Dermis microvascular lymphatic vessel endothelial cell (primary cell): ENCODE measurements around the gene BLOC1S1. TPM values are rescaled to one million over a fixed set of nuclear protein-coding genes. Genes with fewer than 3 reads are reported as not detected.

Source experiments
- DNase-seq, 2 donors: peaks; one replicate each; pipeline versions ENCODE4 v3.0.0 to v3.0.0-alpha.2; 2010; ENCODE audit warnings: low read depth in 2 of 2
- total RNA-seq: library from RNA; depleted of rRNA; stranded (reverse); fragments of >200 nt; gene quantifications from 2 replicates; pipeline ENCODE4 v1.2.1, GENCODE V29; 2014

BLOC1S1 gene
- 56.2 and 59.9 TPM in 2 replicates for total RNA-seq

GRCh38 chr12:55715833-55716581 is at the start of gene BLOC1S1:
Gene BLOC1S1, plus strand, starts transcription at chr12:55716046. Its CDS starts 6 bp downstream, at chr12:55716052.
- DNase-seq, result peak; percentile 80 to 88

- DNase-seq, result no peak
Measured at GRCh38 chr12:55666508-55666907, 49.3 kb upstream of the BLOC1S1 start.

GRCh38 chr12:55670276-55670675 is 45.6 kb upstream of the BLOC1S1 start:
- no peak for DNase-seq

- DNase-seq, result no peak
Measured at GRCh38 chr12:55671746-55672145, 44.1 kb upstream of the BLOC1S1 start.

- no peak for DNase-seq
Measured at GRCh38 chr12:55673638-55674037, 42.2 kb upstream of the BLOC1S1 start.

GRCh38 chr12:55675666-55676065 is 40.2 kb upstream of the BLOC1S1 start:
- no peak for DNase-seq

GRCh38 chr12:55676707-55677106 is 39.1 kb upstream of the BLOC1S1 start:
- no peak for DNase-seq

- no peak for DNase-seq
Measured at GRCh38 chr12:55679691-55680090, 36.2 kb upstream of the BLOC1S1 start.

GRCh38 chr12:55681142-55682077 is 34.4 kb upstream of the BLOC1S1 start:
- DNase-seq, result peak in 1 of 2 donors; percentile 32

GRCh38 chr12:55682087-55682796 is 33.6 kb upstream of the BLOC1S1 start:
- DNase-seq, result no peak

- no peak for DNase-seq
Measured at GRCh38 chr12:55683676-55684075, 32.2 kb upstream of the BLOC1S1 start.

GRCh38 chr12:55684761-55685370 is 31.0 kb upstream of the BLOC1S1 start:
- DNase-seq, result no peak

GRCh38 chr12:55685671-55686070 is 30.2 kb upstream of the BLOC1S1 start:
- no peak for DNase-seq

GRCh38 chr12:55686366-55687010 is 29.4 kb upstream of the BLOC1S1 start:
- DNase-seq, result no peak

GRCh38 chr12:55687746-55688145 is 28.1 kb upstream of the BLOC1S1 start:
- no peak for DNase-seq

- no peak for DNase-seq
Measured at GRCh38 chr12:55688716-55689655, 26.9 kb upstream of the BLOC1S1 start.

- DNase-seq, result no peak
Measured at GRCh38 chr12:55692631-55693322, 23.1 kb upstream of the BLOC1S1 start.

GRCh38 chr12:55693323-55694187 is 22.3 kb upstream of the BLOC1S1 start:
- DNase-seq, result no peak
